PFSK-1 (cell line): ENCODE measurements around the gene PRPSAP2.

Source experiments
- FOXP2 ChIP-seq: optimal IDR thresholded peaks from 2 replicates; pipeline ENCODE3; 2011; ENCODE audit warnings: borderline replicate concordance, control low read depth, inconsistent platforms; ENCODE audit not compliant: insufficient read depth; ENCODE audit errors: extremely low read length, extremely low read depth
- POLR2AphosphoS5 ChIP-seq: IDR thresholded peaks from 2 replicates; pipeline ENCODE4 v1.6.1; 2012; ENCODE audit warnings: low read depth, mild to moderate bottlenecking, control low read depth, low read length, moderate library complexity
- SIN3A ChIP-seq: IDR thresholded peaks from 2 replicates; pipeline ENCODE4 v1.6.1; 2012; ENCODE audit warnings: mild to moderate bottlenecking, low read length, moderate library complexity, borderline replicate concordance; ENCODE audit not compliant: insufficient read depth
- TAF1 ChIP-seq: IDR thresholded peaks from 2 replicates; pipeline ENCODE4 v1.6.1; 2012; ENCODE audit warnings: low read length, control low read depth, borderline replicate concordance; ENCODE audit not compliant: insufficient read depth
- TF ChIP-seq, protein P1 (sequence below), 2 experiments: IDR thresholded peaks; 2 replicates each; pipeline versions ENCODE4 v1.6.1 to v1.8.0; 2011 to 2012; ENCODE audit warnings: low read depth in 2 of 2, low read length in 2 of 2, control low read depth in 1 of 2, inconsistent platforms in 1 of 2, mild to moderate bottlenecking in 1 of 2, moderate library complexity in 1 of 2; ENCODE audit not compliant: insufficient read depth in 1 of 2

PRPSAP2 gene

DNA sequence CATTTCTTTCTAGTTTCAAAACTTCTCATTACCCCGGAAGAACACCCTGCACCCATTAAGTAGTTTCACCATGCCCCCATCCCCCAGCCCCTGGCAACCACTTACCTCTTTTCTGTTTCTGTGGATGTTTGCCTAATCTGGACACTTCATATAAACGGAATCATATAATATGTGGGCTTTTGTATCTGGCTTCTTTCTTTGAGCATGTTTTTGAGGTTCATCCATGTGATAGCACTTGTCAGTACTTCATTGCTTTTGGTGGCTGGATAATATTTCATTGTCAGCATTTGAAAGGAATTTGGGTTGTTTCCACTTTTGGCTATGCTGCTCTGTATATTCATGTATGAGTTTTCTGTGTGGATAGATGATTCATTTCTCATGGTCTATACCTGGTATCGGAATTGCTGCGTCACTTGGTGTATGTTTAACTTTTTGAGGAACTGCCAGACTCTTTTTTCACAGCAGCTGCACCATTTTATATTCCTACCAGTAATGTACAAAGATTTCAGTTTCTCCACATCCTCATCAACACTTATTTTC is 64.1 kb downstream of the PRPSAP2 start:
- TF ChIP-seq, protein P1, sequence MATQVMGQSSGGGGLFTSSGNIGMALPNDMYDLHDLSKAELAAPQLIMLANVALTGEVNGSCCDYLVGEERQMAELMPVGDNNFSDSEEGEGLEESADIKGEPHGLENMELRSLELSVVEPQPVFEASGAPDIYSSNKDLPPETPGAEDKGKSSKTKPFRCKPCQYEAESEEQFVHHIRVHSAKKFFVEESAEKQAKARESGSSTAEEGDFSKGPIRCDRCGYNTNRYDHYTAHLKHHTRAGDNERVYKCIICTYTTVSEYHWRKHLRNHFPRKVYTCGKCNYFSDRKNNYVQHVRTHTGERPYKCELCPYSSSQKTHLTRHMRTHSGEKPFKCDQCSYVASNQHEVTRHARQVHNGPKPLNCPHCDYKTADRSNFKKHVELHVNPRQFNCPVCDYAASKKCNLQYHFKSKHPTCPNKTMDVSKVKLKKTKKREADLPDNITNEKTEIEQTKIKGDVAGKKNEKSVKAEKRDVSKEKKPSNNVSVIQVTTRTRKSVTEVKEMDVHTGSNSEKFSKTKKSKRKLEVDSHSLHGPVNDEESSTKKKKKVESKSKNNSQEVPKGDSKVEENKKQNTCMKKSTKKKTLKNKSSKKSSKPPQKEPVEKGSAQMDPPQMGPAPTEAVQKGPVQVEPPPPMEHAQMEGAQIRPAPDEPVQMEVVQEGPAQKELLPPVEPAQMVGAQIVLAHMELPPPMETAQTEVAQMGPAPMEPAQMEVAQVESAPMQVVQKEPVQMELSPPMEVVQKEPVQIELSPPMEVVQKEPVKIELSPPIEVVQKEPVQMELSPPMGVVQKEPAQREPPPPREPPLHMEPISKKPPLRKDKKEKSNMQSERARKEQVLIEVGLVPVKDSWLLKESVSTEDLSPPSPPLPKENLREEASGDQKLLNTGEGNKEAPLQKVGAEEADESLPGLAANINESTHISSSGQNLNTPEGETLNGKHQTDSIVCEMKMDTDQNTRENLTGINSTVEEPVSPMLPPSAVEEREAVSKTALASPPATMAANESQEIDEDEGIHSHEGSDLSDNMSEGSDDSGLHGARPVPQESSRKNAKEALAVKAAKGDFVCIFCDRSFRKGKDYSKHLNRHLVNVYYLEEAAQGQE (IDR thresholded peaks at IDR 0.05; ENCODE audit: insufficient read depth in 1 of 2, low read depth in 2 of 2, low read length in 2 of 2), result no peak
- TF ChIP-seq POLR2AphosphoS5 (no peak), SIN3A (no peak), TAF1 (no peak), FOXP2 (no peak)

- TF ChIP-seq SIN3A (no peak), FOXP2 (no peak), TAF1 (no peak), POLR2AphosphoS5 (no peak)
- TF ChIP-seq, protein P1 (IDR thresholded peaks at IDR 0.05; ENCODE audit: insufficient read depth in 1 of 2, low read depth in 2 of 2, low read length in 2 of 2), result no peak
Observed at GRCh38 chr17:18925187-18925586, 67.3 kb downstream of the PRPSAP2 start.

GRCh38 chr17:18928628-18929125 is 70.7 kb downstream of the PRPSAP2 start:
- no peak for TF ChIP-seq SIN3A
- TF ChIP-seq POLR2AphosphoS5, result no peak
- TF ChIP-seq TAF1, result no peak
- no peak for TF ChIP-seq FOXP2
- TF ChIP-seq, protein P1 (IDR thresholded peaks at IDR 0.05; ENCODE audit: insufficient read depth in 1 of 2, low read depth in 2 of 2, low read length in 2 of 2), result no peak

GRCh38 chr17:18932360-18933055 is 74.6 kb downstream of the PRPSAP2 start:
- TF ChIP-seq, protein P1 (IDR thresholded peaks at IDR 0.05; ENCODE audit: insufficient read depth in 1 of 2, low read depth in 2 of 2, low read length in 2 of 2), result no peak
- TF ChIP-seq TAF1 (no peak), POLR2AphosphoS5 (no peak), SIN3A (no peak), FOXP2 (no peak)
